HCT116 (cell line): ENCODE measurements around the gene SLC35F6. TPM values are rescaled to one million over a fixed set of nuclear protein-coding genes. Genes with fewer than 3 reads are reported as not detected.

Experiments
- ATAC-seq: fragments of 200-7000 bp; cut with Tn5 transposase; 2 replicates; pipeline ENCODE4 v1.9.1; 2020; ENCODE audit warnings: mild to moderate bottlenecking, moderate library complexity
- BruUV-seq: library from RNA; stranded (reverse); fragments of 400-500 nt; replicated peaks from 2 replicates; lab custom pipeline; 2021; lab: Mats Ljungman, UMichigan
- CTCF ChIA-PET: fragments of 300-600 bp; sonication (Branson Sonifier 250); formaldehyde crosslinking; loops from one replicate; lab custom pipeline; 2021; ENCODE audit warnings: antibody characterized with exemption; lab: Charles Lee
- POLR2A ChIA-PET: fragments of 300-600, 350-600 bp; sonication (Branson Sonifier 250); formaldehyde crosslinking; loops from one replicate; lab custom pipeline; 2021; ENCODE audit warnings: antibody characterized with exemption; lab: Charles Lee
- RAD21 ChIA-PET, 2 experiments: fragments of 300-600 bp; sonication (Branson Sonifier 250); formaldehyde crosslinking; loops; one replicate each; lab custom pipeline; 2023; ENCODE audit warnings: low total read pairs in 2 of 2; ENCODE audit not compliant: uncharacterized antibody in 2 of 2, unreplicated experiment in 2 of 2, low non-redundant PET in 1 of 2; lab: Charles Lee
- DNase-seq: peaks from one replicate; pipeline ENCODE4 v3.0.0-alpha.2; 2010; ENCODE audit warnings: low read depth, low spot score
- H2AFZ ChIP-seq: fragments of 200-600 bp; shearing (Covaris generic), sonication (generic); 2 replicates; pipeline ENCODE4 v1.6.1; 2017; ENCODE audit warnings: low read depth, mixed run types, mixed read lengths, antibody characterized with exemption, low read length; ENCODE audit not compliant: poor library complexity, severe bottlenecking
- H3K27ac ChIP-seq: 2 replicates; pipeline ENCODE4 v1.5.1; 2012; ENCODE audit warnings: low read depth, low read length
- H3K27me3 ChIP-seq: fragments of 200-600 bp; sonication (generic); 2 replicates; pipeline ENCODE4 v1.6.1; 2016; ENCODE audit warnings: mixed run types, low read length, mixed read lengths; ENCODE audit not compliant: insufficient read depth
- H3K36me3 ChIP-seq, 2 experiments: fragments of 200-500 bp in 1 of 2; fragments of 200-600 bp in 1 of 2; sonication (Bioruptor generic) in 1 of 2; sonication (generic) in 1 of 2; 2 replicates each; pipeline versions ENCODE4 v1.5.1 to v1.6.1; 2014 to 2016; ENCODE audit warnings: low read length in 2 of 2, inconsistent platforms in 1 of 2, mixed read lengths in 1 of 2, mixed run types in 1 of 2; ENCODE audit not compliant: insufficient read depth in 2 of 2, control insufficient read depth in 1 of 2
- H3K4me1 ChIP-seq, 2 experiments: fragments of 200-600 bp in 1 of 2; sonication (generic) in 1 of 2; 2 replicates each; pipeline versions ENCODE4 v1.5.1 to v1.6.1; 2012 to 2017; ENCODE audit warnings: low read length in 2 of 2, inconsistent platforms in 1 of 2, mild to moderate bottlenecking in 1 of 2, mixed read lengths in 1 of 2, mixed run types in 1 of 2, moderate library complexity in 1 of 2; ENCODE audit not compliant: insufficient read depth in 2 of 2, control insufficient read depth in 1 of 2
- H3K4me2 ChIP-seq: fragments of 200-600 bp; sonication (generic); 2 replicates; pipeline ENCODE4 v1.6.1; 2017; ENCODE audit warnings: mixed run types, low read length, mixed read lengths
- H3K4me3 ChIP-seq, 2 experiments: fragments of 200-600 bp in 1 of 2; sonication (generic) in 1 of 2; replicated peaks in 1 of 2; 2 replicates each; pipeline ENCODE4 v1.5.1; 2011 to 2016; ENCODE audit warnings: low read length in 2 of 2, control low read depth in 1 of 2, low read depth in 1 of 2, mild to moderate bottlenecking in 1 of 2, mixed read lengths in 1 of 2, mixed run types in 1 of 2
- H3K79me2 ChIP-seq: fragments of 200-600 bp; sonication (generic); 2 replicates; pipeline ENCODE4 v1.6.1; 2017; ENCODE audit warnings: mild to moderate bottlenecking, mixed run types, low read length, moderate library complexity, mixed read lengths; ENCODE audit not compliant: insufficient read depth
- H3K9ac ChIP-seq: fragments of 200-600 bp; sonication (generic); 2 replicates; pipeline ENCODE4 v1.6.1; 2016; ENCODE audit warnings: low read length, mixed read lengths
- H3K9me2 ChIP-seq: fragments of 200-600 bp; sonication (generic), shearing (Covaris generic); 2 replicates; pipeline ENCODE4 v1.6.1; 2017; ENCODE audit warnings: mixed run types, mild to moderate bottlenecking, moderate library complexity; ENCODE audit not compliant: insufficient read depth
- H3K9me3 ChIP-seq, 2 experiments: fragments of 200-500 bp in 1 of 2; fragments of 200-600 bp in 1 of 2; sonication (Bioruptor generic) in 1 of 2; sonication (generic) in 1 of 2; 2 replicates each; pipeline ENCODE4 v1.6.1; 2014 to 2017; ENCODE audit warnings: low read length in 2 of 2, mixed read lengths in 2 of 2, inconsistent platforms in 1 of 2, low read depth in 1 of 2, mild to moderate bottlenecking in 1 of 2, mixed run types in 1 of 2, moderate library complexity in 1 of 2; ENCODE audit not compliant: control insufficient read depth in 1 of 2, insufficient read depth in 1 of 2
- H4K20me1 ChIP-seq: fragments of 200-600 bp; sonication (generic), shearing (Covaris generic); 2 replicates; pipeline ENCODE4 v1.6.1; 2017; ENCODE audit warnings: mixed run types, mild to moderate bottlenecking, moderate library complexity; ENCODE audit not compliant: insufficient read depth
- ELF1 ChIP-seq: IDR thresholded peaks from 2 replicates; pipeline ENCODE4 v1.6.1; 2012; ENCODE audit warnings: low read depth, borderline replicate concordance
- EZH2 ChIP-seq: fragments of 200-600 bp; sonication (generic); IDR thresholded peaks from 2 replicates; pipeline ENCODE4 v1.6.1; 2017; ENCODE audit warnings: antibody characterized with exemption, mixed run types
- FOSL1 ChIP-seq: IDR thresholded peaks from 2 replicates; pipeline ENCODE4 v1.6.1; 2012; ENCODE audit warnings: low read depth
- POLR2A ChIP-seq: IDR thresholded peaks from 2 replicates; pipeline ENCODE4 v1.7.0; 2011; ENCODE audit warnings: borderline replicate concordance; ENCODE audit not compliant: insufficient read depth, insufficient read length; ENCODE audit errors: extremely low read depth
- RAD21 ChIP-seq: IDR thresholded peaks from 2 replicates; pipeline ENCODE4 v1.6.1; 2012; ENCODE audit warnings: low read depth, mild to moderate bottlenecking
- SP1 ChIP-seq: IDR thresholded peaks from 2 replicates; pipeline ENCODE4 v1.6.1; 2012; ENCODE audit warnings: low read depth
- SRF ChIP-seq: IDR thresholded peaks from 2 replicates; pipeline ENCODE4 v1.6.1; 2012; ENCODE audit warnings: low read depth
- TCF7L2 ChIP-seq: IDR thresholded peaks from 2 replicates; pipeline ENCODE4 v1.7.0; 2011; ENCODE audit warnings: borderline replicate concordance, inconsistent platforms; ENCODE audit not compliant: insufficient read depth, insufficient read length; ENCODE audit errors: extremely low read depth
- YY1 ChIP-seq: IDR thresholded peaks from 2 replicates; pipeline ENCODE4 v1.6.1; 2011; ENCODE audit warnings: low read length, low read depth, moderate library complexity, mild to moderate bottlenecking; ENCODE audit not compliant: insufficient replicate concordance; ENCODE audit errors: extremely low read depth
- ZFX ChIP-seq: fragments of 450-650 bp; IDR thresholded peaks from 2 replicates; pipeline ENCODE4 v1.6.1; 2017
- intact Hi-C: fragments of 100-400 bp; cut with micrococcal nuclease; formaldehyde crosslinking; loops from 2 replicates; pipeline ENCODE4 v1.10.0; 2022
- total RNA-seq: library from RNA; stranded (reverse); gene quantifications from one replicate; pipeline ENCODE4 v1.2.1, GENCODE V29; 2021; ENCODE audit not compliant: unreplicated experiment
- TF ChIP-seq, protein P1 (sequence below): IDR thresholded peaks from 2 replicates; pipeline ENCODE4 v1.6.1; 2012; ENCODE audit warnings: low read depth
- TF ChIP-seq, protein P2 (sequence below): IDR thresholded peaks from 2 replicates; pipeline ENCODE4 v1.6.1; 2012
- TF ChIP-seq, protein P3 (sequence below): IDR thresholded peaks from 2 replicates; pipeline ENCODE4 v1.6.1; 2011; ENCODE audit warnings: mild to moderate bottlenecking, low read length, moderate library complexity; ENCODE audit not compliant: insufficient replicate concordance; ENCODE audit errors: extremely low read depth

SLC35F6 gene
- total RNA-seq, 1 experiment from 2014 or later = 34.5 TPM

DNA sequence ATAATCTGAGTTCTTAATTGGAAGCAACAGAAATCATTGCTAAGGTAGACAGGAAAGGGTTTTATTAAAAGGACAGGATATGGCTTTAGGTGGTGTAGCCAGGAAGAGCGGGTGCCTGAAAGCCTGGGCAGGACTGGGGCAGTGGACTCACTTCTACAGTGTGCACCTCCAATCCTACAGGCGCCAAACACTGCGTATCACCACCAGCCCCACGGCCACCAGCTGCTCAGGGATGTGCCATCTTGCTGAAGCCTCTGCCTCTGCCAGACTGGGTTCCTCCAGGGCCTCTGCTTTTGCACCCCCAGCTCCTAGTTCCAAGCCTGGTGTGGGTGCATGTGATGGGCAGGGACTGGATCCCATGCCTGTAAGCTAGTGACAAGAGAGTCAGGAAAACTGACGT is 54.2 kb downstream of the SLC35F6 start:
- Histone ChIP-seq H3K79me2 (no peaks in the 10 kb centered on the region), H3K9me2 (no peaks in the 10 kb centered on the region), H4K20me1 (no peaks in the 10 kb centered on the region), H3K9ac (no peak overlapping the region), H2AFZ (no peak overlapping the region), H3K4me3 (no peak overlapping the region), H3K4me2 (no peak overlapping the region), H3K27ac (no peak overlapping the region), H3K27me3 (no peaks in the 10 kb centered on the region), H3K36me3 (no peaks in the 10 kb centered on the region), H3K4me1 (peaks cover 2 to 10% of the 10 kb centered on the region in 2 experiments; a peak in 3 of 4 replicates), H3K9me3 (no peaks in the 10 kb centered on the region)
- DNase-seq (no peak), ATAC-seq (no peak)
- TF ChIP-seq YY1 (no peak), ZFX (no peak), SP1 (no peak), TCF7L2 (no peak), FOSL1 (no peak)
- TF ChIP-seq, protein P1, sequence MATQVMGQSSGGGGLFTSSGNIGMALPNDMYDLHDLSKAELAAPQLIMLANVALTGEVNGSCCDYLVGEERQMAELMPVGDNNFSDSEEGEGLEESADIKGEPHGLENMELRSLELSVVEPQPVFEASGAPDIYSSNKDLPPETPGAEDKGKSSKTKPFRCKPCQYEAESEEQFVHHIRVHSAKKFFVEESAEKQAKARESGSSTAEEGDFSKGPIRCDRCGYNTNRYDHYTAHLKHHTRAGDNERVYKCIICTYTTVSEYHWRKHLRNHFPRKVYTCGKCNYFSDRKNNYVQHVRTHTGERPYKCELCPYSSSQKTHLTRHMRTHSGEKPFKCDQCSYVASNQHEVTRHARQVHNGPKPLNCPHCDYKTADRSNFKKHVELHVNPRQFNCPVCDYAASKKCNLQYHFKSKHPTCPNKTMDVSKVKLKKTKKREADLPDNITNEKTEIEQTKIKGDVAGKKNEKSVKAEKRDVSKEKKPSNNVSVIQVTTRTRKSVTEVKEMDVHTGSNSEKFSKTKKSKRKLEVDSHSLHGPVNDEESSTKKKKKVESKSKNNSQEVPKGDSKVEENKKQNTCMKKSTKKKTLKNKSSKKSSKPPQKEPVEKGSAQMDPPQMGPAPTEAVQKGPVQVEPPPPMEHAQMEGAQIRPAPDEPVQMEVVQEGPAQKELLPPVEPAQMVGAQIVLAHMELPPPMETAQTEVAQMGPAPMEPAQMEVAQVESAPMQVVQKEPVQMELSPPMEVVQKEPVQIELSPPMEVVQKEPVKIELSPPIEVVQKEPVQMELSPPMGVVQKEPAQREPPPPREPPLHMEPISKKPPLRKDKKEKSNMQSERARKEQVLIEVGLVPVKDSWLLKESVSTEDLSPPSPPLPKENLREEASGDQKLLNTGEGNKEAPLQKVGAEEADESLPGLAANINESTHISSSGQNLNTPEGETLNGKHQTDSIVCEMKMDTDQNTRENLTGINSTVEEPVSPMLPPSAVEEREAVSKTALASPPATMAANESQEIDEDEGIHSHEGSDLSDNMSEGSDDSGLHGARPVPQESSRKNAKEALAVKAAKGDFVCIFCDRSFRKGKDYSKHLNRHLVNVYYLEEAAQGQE = no peak
- intact Hi-C loops = no loop called here
- ChIA-PET RAD21 (no interaction called here), CTCF (no interaction called here), POLR2A (no interaction called here)
- BruUV-seq = no TSS peak

DNA sequence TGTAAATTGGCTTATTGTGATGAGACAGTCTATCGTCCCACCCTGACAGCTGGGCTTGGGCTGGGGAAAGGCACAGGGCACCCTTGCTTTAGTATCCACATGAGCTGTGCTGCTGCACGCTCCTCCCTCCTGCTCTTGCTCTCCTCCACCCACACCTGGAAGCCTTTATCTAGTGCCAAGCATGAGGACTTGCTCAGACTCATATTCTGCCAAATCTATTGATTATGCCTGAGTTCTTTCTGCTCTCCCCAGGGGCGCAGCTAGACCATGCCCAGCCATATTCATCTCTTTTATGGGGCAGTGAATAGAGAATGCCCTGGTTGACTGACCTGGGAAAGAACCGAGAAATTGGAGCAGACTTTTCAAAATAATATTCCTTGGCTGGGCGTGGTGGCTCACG is 54.9 kb downstream of the SLC35F6 start:
- no peaks in the 10 kb centered on the region for H3K79me2 ChIP-seq
- ATAC-seq = no peak
- no peaks in the 10 kb centered on the region for H3K9me3 ChIP-seq
- H3K9me2 ChIP-seq = no peaks in the 10 kb centered on the region
- RAD21 ChIA-PET = no interaction called here
- no peak overlapping the region for H2AFZ ChIP-seq
- H3K4me3 ChIP-seq = no peak overlapping the region
- intact Hi-C loops = no loop called here
- no peak for TF ChIP-seq SRF
- TF ChIP-seq RAD21 = no peak
- no peak for TF ChIP-seq ELF1
- TF ChIP-seq, protein P2, sequence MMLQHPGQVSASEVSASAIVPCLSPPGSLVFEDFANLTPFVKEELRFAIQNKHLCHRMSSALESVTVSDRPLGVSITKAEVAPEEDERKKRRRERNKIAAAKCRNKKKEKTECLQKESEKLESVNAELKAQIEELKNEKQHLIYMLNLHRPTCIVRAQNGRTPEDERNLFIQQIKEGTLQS = no peak
- no peak for TF ChIP-seq EZH2
- TF ChIP-seq POLR2A = no peak
- TF ChIP-seq, protein P3, sequence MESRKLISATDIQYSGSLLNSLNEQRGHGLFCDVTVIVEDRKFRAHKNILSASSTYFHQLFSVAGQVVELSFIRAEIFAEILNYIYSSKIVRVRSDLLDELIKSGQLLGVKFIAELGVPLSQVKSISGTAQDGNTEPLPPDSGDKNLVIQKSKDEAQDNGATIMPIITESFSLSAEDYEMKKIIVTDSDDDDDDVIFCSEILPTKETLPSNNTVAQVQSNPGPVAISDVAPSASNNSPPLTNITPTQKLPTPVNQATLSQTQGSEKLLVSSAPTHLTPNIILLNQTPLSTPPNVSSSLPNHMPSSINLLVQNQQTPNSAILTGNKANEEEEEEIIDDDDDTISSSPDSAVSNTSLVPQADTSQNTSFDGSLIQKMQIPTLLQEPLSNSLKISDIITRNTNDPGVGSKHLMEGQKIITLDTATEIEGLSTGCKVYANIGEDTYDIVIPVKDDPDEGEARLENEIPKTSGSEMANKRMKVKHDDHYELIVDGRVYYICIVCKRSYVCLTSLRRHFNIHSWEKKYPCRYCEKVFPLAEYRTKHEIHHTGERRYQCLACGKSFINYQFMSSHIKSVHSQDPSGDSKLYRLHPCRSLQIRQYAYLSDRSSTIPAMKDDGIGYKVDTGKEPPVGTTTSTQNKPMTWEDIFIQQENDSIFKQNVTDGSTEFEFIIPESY = no peak
- TF ChIP-seq ZFX = no peak
- no peak overlapping the region for H3K27ac ChIP-seq
- DNase-seq = no peak
- H3K9ac ChIP-seq = no peak overlapping the region
- CTCF ChIA-PET = no interaction called here
- no peaks in the 10 kb centered on the region for H3K36me3 ChIP-seq
- no TSS peak for BruUV-seq
- H3K27me3 ChIP-seq = no peaks in the 10 kb centered on the region
- no peaks in the 10 kb centered on the region for H4K20me1 ChIP-seq
- no peak overlapping the region for H3K4me2 ChIP-seq
- peaks cover 2 to 10% of the 10 kb centered on the region in 2 experiments; a peak in 3 of 4 replicates for H3K4me1 ChIP-seq
- POLR2A ChIA-PET = no interaction called here
